WTC11 (cell line): ENCODE measurements around the gene CFAP299. TPM values are rescaled to one million over a fixed set of nuclear protein-coding genes. Genes with fewer than 3 reads are reported as not detected.
"Not testable (repeated sequence)": the region's sequence is repeated elsewhere in the genome, so short reads cannot be mapped to it uniquely, and the experiment has no call there.

Experiments
- ATAC-seq: fragments of 200-7000 bp; cut with Tn5 transposase; 2 replicates; pipeline ENCODE4 v1.10.0; 2021; ENCODE audit warnings: mild to moderate bottlenecking, moderate library complexity
- CTCF ChIA-PET: fragments of 300-600 bp; sonication (Branson Sonifier 250); formaldehyde crosslinking; loops from one replicate; lab custom pipeline; 2021; ENCODE audit warnings: antibody characterized with exemption; lab: Charles Lee
- POLR2A ChIA-PET: fragments of 350-600 bp; sonication (Branson Sonifier 250); formaldehyde crosslinking; loops from one replicate; lab custom pipeline; 2021; ENCODE audit warnings: antibody characterized with exemption; lab: Charles Lee
- DNase-seq: peaks from one replicate; pipeline ENCODE4 v3.0.0; 2021; ENCODE audit warnings: low spot score
- H3K27ac Mint-ChIP-seq: 2 replicates; pipeline ENCODE4 v1.8.0; 2021; ENCODE audit warnings: mixed read lengths
- H3K27me3 Mint-ChIP-seq: 2 replicates; pipeline ENCODE4 v1.8.0; 2021; ENCODE audit warnings: low read depth, mild to moderate bottlenecking, moderate library complexity, mixed read lengths
- H3K36me3 Mint-ChIP-seq: 2 replicates; pipeline ENCODE4 v1.8.0; 2021; ENCODE audit warnings: mixed read lengths
- H3K4me1 Mint-ChIP-seq: 2 replicates; pipeline ENCODE4 v1.8.0; 2022; ENCODE audit warnings: mixed read lengths
- H3K4me3 Mint-ChIP-seq: 2 replicates; pipeline ENCODE4 v1.8.0; 2021; ENCODE audit warnings: mild to moderate bottlenecking, moderate library complexity, mixed read lengths
- H3K9me3 Mint-ChIP-seq: 2 replicates; pipeline ENCODE4 v1.8.0; 2021; ENCODE audit warnings: mixed read lengths
- CBFB ChIP-seq: sonication (generic); formaldehyde crosslinking; IDR thresholded peaks from 2 replicates; pipeline ENCODE4 v1.8.1; 2022; ENCODE audit warnings: mild to moderate bottlenecking, low read depth, missing genetic modification reagents
- ETV6 ChIP-seq: sonication (generic); formaldehyde crosslinking; IDR thresholded peaks from 2 replicates; pipeline ENCODE4 v1.8.1; 2022; ENCODE audit warnings: mild to moderate bottlenecking, missing genetic modification reagents
- FOXJ3 ChIP-seq: sonication (generic); formaldehyde crosslinking; IDR thresholded peaks from 2 replicates; pipeline ENCODE4 v1.9.0; 2021; ENCODE audit warnings: missing genetic modification reagents, mild to moderate bottlenecking, borderline replicate concordance
- GABPB1 ChIP-seq: sonication (generic); formaldehyde crosslinking; IDR thresholded peaks from 2 replicates; pipeline ENCODE4 v1.8.1; 2023; ENCODE audit warnings: mild to moderate bottlenecking, missing genetic modification reagents
- GRHL2 ChIP-seq: fragments of 250-450 bp; sonication (Bioruptor Pico); IDR thresholded peaks from 2 replicates; pipeline ENCODE4 v1.8.0; 2022; ENCODE audit warnings: mild to moderate bottlenecking, moderate library complexity; ENCODE audit not compliant: insufficient replicate concordance, severe bottlenecking
- KAT7 ChIP-seq: sonication (generic); formaldehyde crosslinking; IDR thresholded peaks from 2 replicates; pipeline ENCODE4 v1.8.1; 2023; ENCODE audit warnings: missing genetic modification reagents, mild to moderate bottlenecking, borderline replicate concordance
- MYBL2 ChIP-seq: sonication (generic); formaldehyde crosslinking; IDR thresholded peaks from 2 replicates; pipeline ENCODE4 v1.8.1; 2023; ENCODE audit warnings: mild to moderate bottlenecking, moderate library complexity, missing genetic modification reagents
- OVOL2 ChIP-seq: fragments of 250-450 bp; sonication (Bioruptor Pico); IDR thresholded peaks from 2 replicates; pipeline ENCODE4 v1.9.0; 2021; ENCODE audit warnings: mild to moderate bottlenecking, borderline replicate concordance
- PRRX2 ChIP-seq: fragments of 250-450 bp; sonication (Bioruptor Pico); IDR thresholded peaks from 2 replicates; pipeline ENCODE4 v1.8.0; 2021; ENCODE audit warnings: mild to moderate bottlenecking
- RORB ChIP-seq: fragments of 250-450 bp; sonication (Bioruptor Pico); IDR thresholded peaks from 2 replicates; pipeline ENCODE4 v1.9.0; 2021; ENCODE audit warnings: mild to moderate bottlenecking
- SMAD4 ChIP-seq: sonication (generic); formaldehyde crosslinking; IDR thresholded peaks from 2 replicates; pipeline ENCODE4 v1.8.0; 2022; ENCODE audit warnings: mild to moderate bottlenecking, missing genetic modification reagents
- SP1 ChIP-seq: sonication (generic); formaldehyde crosslinking; conservative IDR thresholded peaks from 2 replicates; pipeline ENCODE4 v1.8.1; 2022; ENCODE audit warnings: missing genetic modification reagents
- TEAD1 ChIP-seq: sonication (generic); formaldehyde crosslinking; IDR thresholded peaks from 2 replicates; pipeline ENCODE4 v1.8.0; 2022; ENCODE audit warnings: mild to moderate bottlenecking, missing genetic modification reagents
- TP53 ChIP-seq: sonication (generic); formaldehyde crosslinking; IDR thresholded peaks from 2 replicates; pipeline ENCODE4 v1.8.1; 2023; ENCODE audit warnings: mild to moderate bottlenecking, missing genetic modification reagents
- ZNF138 ChIP-seq: sonication (generic); formaldehyde crosslinking; conservative IDR thresholded peaks from 2 replicates; pipeline ENCODE4 v1.8.1; 2022; ENCODE audit warnings: mild to moderate bottlenecking, moderate library complexity, missing genetic modification reagents
- ZNF317 ChIP-seq: sonication (generic); formaldehyde crosslinking; IDR thresholded peaks from 2 replicates; pipeline ENCODE4 v1.8.1; 2023; ENCODE audit warnings: low read depth, mild to moderate bottlenecking, moderate library complexity, missing genetic modification reagents, borderline replicate concordance
- ZNF416 ChIP-seq: fragments of 250-450 bp; sonication (Bioruptor Pico); IDR thresholded peaks from 2 replicates; pipeline ENCODE4 v1.9.0; 2021; ENCODE audit warnings: mild to moderate bottlenecking, inconsistent platforms
- ZNF423 ChIP-seq: fragments of 250-450 bp; sonication (Bioruptor Pico); IDR thresholded peaks from 2 replicates; pipeline ENCODE4 v2.1.2; 2022; ENCODE audit warnings: mild to moderate bottlenecking, moderate library complexity
- ZNF671 ChIP-seq: fragments of 250-450 bp; sonication (Bioruptor Pico); IDR thresholded peaks from 2 replicates; pipeline ENCODE4 v1.8.0; 2021; ENCODE audit warnings: mild to moderate bottlenecking
- total RNA-seq: library from RNA; stranded (reverse); gene quantifications from 3 replicates; pipeline ENCODE4 v1.2.3, GENCODE V29; 2021
- TF ChIP-seq, protein P1 (sequence below): sonication (generic); formaldehyde crosslinking; IDR thresholded peaks from 2 replicates; pipeline ENCODE4 v1.8.1; 2023; ENCODE audit warnings: mild to moderate bottlenecking, missing genetic modification reagents
- TF ChIP-seq, protein P2 (sequence below): fragments of 250-450 bp; sonication (Bioruptor Pico); IDR thresholded peaks from 2 replicates; pipeline ENCODE4 v2.1.2; 2022; ENCODE audit warnings: mild to moderate bottlenecking, moderate library complexity
- TF ChIP-seq, protein P3 (sequence below): sonication (generic); formaldehyde crosslinking; IDR thresholded peaks from 2 replicates; pipeline ENCODE4 v1.8.1; 2023; ENCODE audit warnings: mild to moderate bottlenecking, missing genetic modification reagents, moderate library complexity
- TF ChIP-seq, protein P4 (sequence below): sonication (generic); formaldehyde crosslinking; IDR thresholded peaks from 2 replicates; pipeline ENCODE4 v1.8.1; 2023; ENCODE audit warnings: mild to moderate bottlenecking, missing genetic modification reagents, borderline replicate concordance
- TF ChIP-seq, protein P5 (sequence below): fragments of 250-450 bp; sonication (Bioruptor Pico); conservative IDR thresholded peaks from 2 replicates; pipeline ENCODE4 v1.9.0; 2021; ENCODE audit warnings: mild to moderate bottlenecking

CFAP299 gene
- total RNA-seq, 1 experiment from 2014 or later = not detected

DNA sequence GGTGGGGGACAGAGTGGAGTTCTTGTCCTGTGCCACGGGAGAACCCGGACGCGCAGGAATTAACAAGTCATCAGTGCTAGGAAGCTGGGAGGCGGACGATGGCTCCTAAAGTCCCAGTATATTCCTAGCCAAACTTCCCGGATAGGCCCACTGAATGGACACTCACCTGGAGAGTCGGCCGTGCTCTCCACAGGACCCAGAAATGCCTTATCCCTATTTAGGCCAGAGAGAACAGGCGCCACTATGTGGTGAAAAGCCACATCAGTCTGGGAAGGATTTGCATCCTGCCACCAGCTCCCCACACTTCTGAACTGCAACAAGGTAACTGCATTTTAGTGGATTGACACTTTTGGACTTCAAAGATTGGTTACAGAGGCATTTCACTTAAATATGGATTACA lies 1.1 kb downstream of the CFAP299 start (continued):
- TF ChIP-seq, protein P1, sequence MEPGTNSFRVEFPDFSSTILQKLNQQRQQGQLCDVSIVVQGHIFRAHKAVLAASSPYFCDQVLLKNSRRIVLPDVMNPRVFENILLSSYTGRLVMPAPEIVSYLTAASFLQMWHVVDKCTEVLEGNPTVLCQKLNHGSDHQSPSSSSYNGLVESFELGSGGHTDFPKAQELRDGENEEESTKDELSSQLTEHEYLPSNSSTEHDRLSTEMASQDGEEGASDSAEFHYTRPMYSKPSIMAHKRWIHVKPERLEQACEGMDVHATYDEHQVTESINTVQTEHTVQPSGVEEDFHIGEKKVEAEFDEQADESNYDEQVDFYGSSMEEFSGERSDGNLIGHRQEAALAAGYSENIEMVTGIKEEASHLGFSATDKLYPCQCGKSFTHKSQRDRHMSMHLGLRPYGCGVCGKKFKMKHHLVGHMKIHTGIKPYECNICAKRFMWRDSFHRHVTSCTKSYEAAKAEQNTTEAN (CRISPR knock-in tag) = no peak
- TF ChIP-seq RORB (CRISPR knock-in tag) (no peak), SMAD4 (no peak), ZNF423 (no peak), GRHL2 (CRISPR knock-in tag) (no peak), ZNF671 (CRISPR knock-in tag) (no peak), KAT7 (CRISPR knock-in tag) (no peak), TEAD1 (CRISPR knock-in tag) (no peak)
- TF ChIP-seq, protein P2, sequence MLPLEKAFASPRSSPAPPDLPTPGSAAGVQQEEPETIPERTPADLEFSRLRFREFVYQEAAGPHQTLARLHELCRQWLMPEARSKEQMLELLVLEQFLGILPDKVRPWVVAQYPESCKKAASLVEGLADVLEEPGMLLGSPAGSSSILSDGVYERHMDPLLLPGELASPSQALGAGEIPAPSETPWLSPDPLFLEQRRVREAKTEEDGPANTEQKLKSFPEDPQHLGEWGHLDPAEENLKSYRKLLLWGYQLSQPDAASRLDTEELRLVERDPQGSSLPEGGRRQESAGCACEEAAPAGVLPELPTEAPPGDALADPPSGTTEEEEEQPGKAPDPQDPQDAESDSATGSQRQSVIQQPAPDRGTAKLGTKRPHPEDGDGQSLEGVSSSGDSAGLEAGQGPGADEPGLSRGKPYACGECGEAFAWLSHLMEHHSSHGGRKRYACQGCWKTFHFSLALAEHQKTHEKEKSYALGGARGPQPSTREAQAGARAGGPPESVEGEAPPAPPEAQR (CRISPR knock-in tag) = no peak
- TF ChIP-seq, protein P3, sequence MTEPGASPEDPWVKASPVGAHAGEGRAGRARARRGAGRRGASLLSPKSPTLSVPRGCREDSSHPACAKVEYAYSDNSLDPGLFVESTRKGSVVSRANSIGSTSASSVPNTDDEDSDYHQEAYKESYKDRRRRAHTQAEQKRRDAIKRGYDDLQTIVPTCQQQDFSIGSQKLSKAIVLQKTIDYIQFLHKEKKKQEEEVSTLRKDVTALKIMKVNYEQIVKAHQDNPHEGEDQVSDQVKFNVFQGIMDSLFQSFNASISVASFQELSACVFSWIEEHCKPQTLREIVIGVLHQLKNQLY (CRISPR knock-in tag) = no peak

DNA sequence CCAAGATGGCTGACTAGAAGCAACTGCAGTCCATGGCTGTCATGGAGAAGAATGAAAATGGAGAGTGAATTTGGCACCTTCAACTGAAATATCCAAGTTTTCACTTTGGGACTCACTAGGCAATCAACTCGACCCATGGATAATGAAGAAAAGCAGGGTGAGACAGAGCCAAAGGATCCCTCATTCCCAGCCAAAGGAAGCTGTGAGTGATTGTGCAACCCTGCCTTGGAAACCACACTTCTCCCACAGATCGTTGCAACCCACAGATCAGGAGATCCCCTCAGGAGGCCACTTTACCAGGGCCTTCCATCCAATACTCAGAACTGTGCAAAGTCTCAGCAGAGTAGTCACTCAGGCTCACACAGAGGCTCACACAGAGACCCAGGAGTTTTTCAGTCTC lies 4.5 kb downstream of the CFAP299 start:
- no peak for ATAC-seq
- ChIA-PET POLR2A (no interaction called here), CTCF (no interaction called here)
- peaks cover 26% of the 10 kb centered on the region for H3K9me3 Mint-ChIP-seq
- H3K27me3 Mint-ChIP-seq = peaks cover 36% of the 10 kb centered on the region
- H3K27ac Mint-ChIP-seq = no peak overlapping the region
- TF ChIP-seq ZNF416 (CRISPR knock-in tag) (no peak), TP53 (CRISPR knock-in tag) (no peak), GABPB1 (no peak), OVOL2 (no peak)
- DNase-seq = no peak
- no peak overlapping the region for H3K4me3 Mint-ChIP-seq
- H3K4me1 Mint-ChIP-seq = peaks cover 8% of the 10 kb centered on the region
- H3K36me3 Mint-ChIP-seq = peaks cover 5% of the 10 kb centered on the region; the same call in 1 of the 2 replicates

DNA sequence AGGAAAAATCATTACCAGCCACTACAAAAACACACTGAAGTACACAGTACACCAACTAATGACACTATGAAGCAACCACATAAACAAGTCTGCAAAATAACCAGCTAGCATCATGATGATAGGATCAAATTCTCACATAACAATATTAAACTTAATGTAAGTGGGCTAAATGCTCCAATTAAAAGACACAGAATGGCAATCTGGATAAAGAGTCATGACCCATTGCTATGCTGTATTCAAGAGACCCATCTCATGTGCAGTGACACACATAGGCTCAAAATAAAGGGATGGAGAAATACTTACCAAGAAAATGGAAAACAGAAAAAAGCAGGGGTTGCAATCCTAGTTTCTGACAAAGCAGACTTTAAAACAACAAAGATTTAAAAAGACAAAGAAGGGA lies 7.2 kb downstream of the CFAP299 start:
- H3K27ac Mint-ChIP-seq, H3K4me1 Mint-ChIP-seq, DNase-seq, CTCF ChIA-PET, POLR2A ChIA-PET, ATAC-seq, H3K4me3 Mint-ChIP-seq, H3K36me3 Mint-ChIP-seq: not testable (repeated sequence)
- H3K9me3 Mint-ChIP-seq = peaks cover 26% of the 10 kb centered on the region
- H3K27me3 Mint-ChIP-seq = peaks cover 22% of the 10 kb centered on the region

DNA sequence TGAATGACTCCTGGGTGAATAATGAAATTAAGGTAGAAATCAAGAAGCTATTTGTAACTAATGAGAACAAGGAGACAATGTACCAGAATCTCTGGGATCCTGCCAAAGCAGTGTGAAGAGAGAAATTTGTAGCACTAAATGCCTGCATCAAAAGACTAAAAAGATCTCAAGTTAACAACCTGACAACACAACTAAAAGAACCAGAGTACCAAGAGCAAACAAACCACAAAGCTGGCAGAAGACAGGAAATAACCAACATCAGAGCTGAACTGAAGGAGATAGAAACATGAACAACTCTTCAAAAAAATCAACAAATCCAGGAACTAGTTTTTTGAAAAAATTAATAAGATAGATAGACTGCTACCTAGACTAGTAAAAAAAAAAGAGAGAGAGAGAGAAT lies 8.4 kb downstream of the CFAP299 start:
- no peak for ATAC-seq
- Mint-ChIP-seq H3K4me1 (no peaks in the 10 kb centered on the region), H3K36me3 (peaks cover 5% of the 10 kb centered on the region; the same call in 1 of the 2 replicates), H3K27ac (no peak overlapping the region), H3K9me3 (peaks cover 26% of the 10 kb centered on the region), H3K27me3 (peaks cover 21% of the 10 kb centered on the region), H3K4me3 (no peak overlapping the region)
- ChIA-PET POLR2A (no interaction called here), CTCF (no interaction called here)
- no peak for DNase-seq
- TF ChIP-seq ZNF138 (CRISPR knock-in tag) (no peak), FOXJ3 (no peak), CBFB (CRISPR knock-in tag) (no peak), SP1 (CRISPR knock-in tag) (no peak), ZNF317 (CRISPR knock-in tag) (no peak), ETV6 (CRISPR knock-in tag) (no peak), PRRX2 (no peak), MYBL2 (no peak), SMAD4 (no peak), ZNF671 (CRISPR knock-in tag) (no peak)
- TF ChIP-seq, protein P4, sequence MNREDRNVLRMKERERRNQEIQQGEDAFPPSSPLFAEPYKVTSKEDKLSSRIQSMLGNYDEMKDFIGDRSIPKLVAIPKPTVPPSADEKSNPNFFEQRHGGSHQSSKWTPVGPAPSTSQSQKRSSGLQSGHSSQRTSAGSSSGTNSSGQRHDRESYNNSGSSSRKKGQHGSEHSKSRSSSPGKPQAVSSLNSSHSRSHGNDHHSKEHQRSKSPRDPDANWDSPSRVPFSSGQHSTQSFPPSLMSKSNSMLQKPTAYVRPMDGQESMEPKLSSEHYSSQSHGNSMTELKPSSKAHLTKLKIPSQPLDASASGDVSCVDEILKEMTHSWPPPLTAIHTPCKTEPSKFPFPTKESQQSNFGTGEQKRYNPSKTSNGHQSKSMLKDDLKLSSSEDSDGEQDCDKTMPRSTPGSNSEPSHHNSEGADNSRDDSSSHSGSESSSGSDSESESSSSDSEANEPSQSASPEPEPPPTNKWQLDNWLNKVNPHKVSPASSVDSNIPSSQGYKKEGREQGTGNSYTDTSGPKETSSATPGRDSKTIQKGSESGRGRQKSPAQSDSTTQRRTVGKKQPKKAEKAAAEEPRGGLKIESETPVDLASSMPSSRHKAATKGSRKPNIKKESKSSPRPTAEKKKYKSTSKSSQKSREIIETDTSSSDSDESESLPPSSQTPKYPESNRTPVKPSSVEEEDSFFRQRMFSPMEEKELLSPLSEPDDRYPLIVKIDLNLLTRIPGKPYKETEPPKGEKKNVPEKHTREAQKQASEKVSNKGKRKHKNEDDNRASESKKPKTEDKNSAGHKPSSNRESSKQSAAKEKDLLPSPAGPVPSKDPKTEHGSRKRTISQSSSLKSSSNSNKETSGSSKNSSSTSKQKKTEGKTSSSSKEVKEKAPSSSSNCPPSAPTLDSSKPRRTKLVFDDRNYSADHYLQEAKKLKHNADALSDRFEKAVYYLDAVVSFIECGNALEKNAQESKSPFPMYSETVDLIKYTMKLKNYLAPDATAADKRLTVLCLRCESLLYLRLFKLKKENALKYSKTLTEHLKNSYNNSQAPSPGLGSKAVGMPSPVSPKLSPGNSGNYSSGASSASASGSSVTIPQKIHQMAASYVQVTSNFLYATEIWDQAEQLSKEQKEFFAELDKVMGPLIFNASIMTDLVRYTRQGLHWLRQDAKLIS (CRISPR knock-in tag) = no peak
- TF ChIP-seq, protein P5, sequence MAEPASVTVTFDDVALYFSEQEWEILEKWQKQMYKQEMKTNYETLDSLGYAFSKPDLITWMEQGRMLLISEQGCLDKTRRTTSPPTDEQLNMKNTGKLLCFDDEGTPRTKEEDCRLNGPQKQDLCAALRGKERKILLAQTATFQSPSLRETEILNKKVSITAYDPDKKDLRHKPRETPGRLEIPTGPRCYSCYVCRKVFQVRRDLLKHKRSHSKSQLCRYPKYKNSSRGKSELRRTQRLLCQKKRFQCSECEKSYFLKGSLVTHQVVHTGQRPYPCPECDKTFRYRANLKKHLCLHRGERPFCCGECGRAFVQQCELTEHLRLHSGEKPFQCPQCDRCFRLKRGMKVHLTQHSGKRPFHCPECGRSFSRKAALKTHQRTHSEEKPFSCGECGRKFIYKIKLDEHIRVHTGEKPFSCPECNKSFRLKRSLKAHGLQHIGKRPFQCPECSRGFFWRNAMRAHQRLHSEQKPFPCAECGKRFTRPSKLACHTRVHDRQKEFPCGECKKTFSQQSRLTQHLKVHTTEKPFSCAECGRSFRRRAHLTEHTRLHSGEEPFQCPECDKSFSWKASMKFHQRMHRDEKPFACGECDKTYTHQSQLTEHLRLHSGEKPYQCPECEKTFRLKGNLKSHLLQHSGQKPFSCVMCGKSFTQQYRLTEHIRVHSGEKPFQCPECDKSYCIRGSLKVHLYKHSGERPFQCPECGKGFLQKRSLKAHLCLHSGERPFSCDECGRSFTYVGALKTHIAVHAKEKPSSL = no peak
